WERI-Rb-1 (cell line): ENCODE measurements around the gene POU3F3.

Experiments
- DNase-seq: peaks from one replicate; pipeline ENCODE4 v3.0.0-alpha.2; 2020
- H3K27ac ChIP-seq: fragments of 250-450 bp; sonication (Bioruptor Pico); 2 replicates; pipeline ENCODE4 v1.5.1; 2020; ENCODE audit warnings: mild to moderate bottlenecking, moderate library complexity
- H3K27me3 ChIP-seq: fragments of 250-450 bp; sonication (Bioruptor Pico); 2 replicates; pipeline ENCODE4 v1.5.1; 2021; ENCODE audit warnings: mild to moderate bottlenecking, low read depth, moderate library complexity; ENCODE audit not compliant: insufficient read depth, severe bottlenecking
- H3K36me3 ChIP-seq: fragments of 250-450 bp; sonication (Bioruptor Pico); 2 replicates; pipeline ENCODE4 v1.5.1; 2020; ENCODE audit warnings: mild to moderate bottlenecking, moderate library complexity
- H3K4me3 ChIP-seq: 2 replicates; pipeline ENCODE4 v1.5.1; 2011; ENCODE audit warnings: low read depth, mild to moderate bottlenecking, control low read depth, low read length
- H3K9me3 ChIP-seq: fragments of 250-450 bp; sonication (Bioruptor Pico); 2 replicates; pipeline ENCODE4 v1.5.1; 2021; ENCODE audit warnings: mild to moderate bottlenecking, moderate library complexity; ENCODE audit not compliant: severe bottlenecking
- CTCF ChIP-seq: IDR thresholded peaks from 2 replicates; pipeline ENCODE4 v1.5.1; 2011; ENCODE audit warnings: low read depth, mild to moderate bottlenecking, control low read depth, inconsistent platforms, low read length

POU3F3 gene

GRCh38 chr2:104836265-104836664 lies 17.6 kb upstream of the POU3F3 start:
- DNase-seq: no peak
- H3K9me3 ChIP-seq: no peaks in the 10 kb centered on the region
- no peak overlapping the region for H3K27ac ChIP-seq
- H3K4me3 ChIP-seq: no peak overlapping the region
- peaks cover 75% of the 10 kb centered on the region for H3K27me3 ChIP-seq
- H3K36me3 ChIP-seq: no peaks in the 10 kb centered on the region
- TF ChIP-seq CTCF: no peak

- no peak for TF ChIP-seq CTCF
- no peak overlapping the region for H3K4me3 ChIP-seq
- no peak overlapping the region for H3K27ac ChIP-seq
- H3K27me3 ChIP-seq: peaks cover 75% of the 10 kb centered on the region
- no peaks in the 10 kb centered on the region for H3K9me3 ChIP-seq
- DNase-seq: no peak
- H3K36me3 ChIP-seq: no peaks in the 10 kb centered on the region
Measured at GRCh38 chr2:104836841-104837240, 17.1 kb upstream of the POU3F3 start.

GRCh38 chr2:104840156-104840555 lies 13.8 kb upstream of the POU3F3 start:
- H3K4me3 ChIP-seq: no peak overlapping the region
- no peak for TF ChIP-seq CTCF
- DNase-seq: no peak
- H3K36me3 ChIP-seq: no peaks in the 10 kb centered on the region
- peaks cover 78% of the 10 kb centered on the region for H3K27me3 ChIP-seq
- H3K9me3 ChIP-seq: peaks cover 5% of the 10 kb centered on the region
- no peak overlapping the region for H3K27ac ChIP-seq

GRCh38 chr2:104840893-104841585 lies 12.9 kb upstream of the POU3F3 start:
- no peak overlapping the region for H3K4me3 ChIP-seq
- peaks cover 85% of the 10 kb centered on the region for H3K27me3 ChIP-seq

GRCh38 chr2:104841744-104842143 lies 12.2 kb upstream of the POU3F3 start:
- Histone ChIP-seq H3K9me3 (peaks cover 5% of the 10 kb centered on the region), H3K4me3 (no peak overlapping the region), H3K27ac (no peak overlapping the region), H3K36me3 (no peaks in the 10 kb centered on the region), H3K27me3 (peaks cover 92% of the 10 kb centered on the region)
- DNase-seq: no peak
- no peak for TF ChIP-seq CTCF

More at GRCh38 chr2:104840893-104841585, 12.9 kb upstream of the POU3F3 start:
- H3K36me3 ChIP-seq: no peaks in the 10 kb centered on the region
- DNase-seq: no peak
- H3K9me3 ChIP-seq: peaks cover 5% of the 10 kb centered on the region
- no peak for TF ChIP-seq CTCF
- H3K27ac ChIP-seq: no peak overlapping the region
